ENCODE data around the gene ZFP36L1. TPM values are rescaled to one million over a fixed set of nuclear protein-coding genes. Genes with fewer than 3 reads are reported as not detected.

Gene ZFP36L1
- total and polyA plus RNA-seq, 2 experiments from 2014 or later, result 219 to 1,327 TPM

- Histone ChIP-seq H3K27me3 (no peaks in the 10 kb centered on the region), H3K36me3 (no peaks in the 10 kb centered on the region), H3K4me1 (ENCODE audit: low read depth) (peaks cover 5% of the 10 kb centered on the region), H3K9me3 (ENCODE audit: low read depth) (no peaks in the 10 kb centered on the region), H3K4me3 (no peak overlapping the region), H3K27ac (no peak overlapping the region)
- DNase-seq (ENCODE audit: low read depth in 1 of 2, low spot score in 1 of 2), result no peak
- TF ChIP-seq CTCF (IDR thresholded peaks at IDR 0.05; ENCODE audit: low read depth, low read length), result no peak
These were observed 30.8 kb upstream of the ZFP36L1 start for GRCh38 chr14:68823434-68824206.

GRCh38 chr14:68822926-68823325 is 30.1 kb upstream of the ZFP36L1 start:
- no peak for DNase-seq (ENCODE audit: low read depth in 1 of 2, low spot score in 1 of 2)
- Histone ChIP-seq H3K9me3 (ENCODE audit: low read depth) (no peaks in the 10 kb centered on the region), H3K4me1 (ENCODE audit: low read depth) (peaks cover 5% of the 10 kb centered on the region), H3K4me3 (no peak overlapping the region), H3K27me3 (no peaks in the 10 kb centered on the region), H3K27ac (no peak overlapping the region), H3K36me3 (no peaks in the 10 kb centered on the region)
- TF ChIP-seq CTCF (IDR thresholded peaks at IDR 0.05; ENCODE audit: low read depth, low read length), result no peak

- no peak for DNase-seq (ENCODE audit: low read depth in 1 of 2, low spot score in 1 of 2)
- TF ChIP-seq CTCF (IDR thresholded peaks at IDR 0.05; ENCODE audit: low read depth, low read length), result no peak
- Histone ChIP-seq H3K27ac (no peak overlapping the region), H3K4me1 (ENCODE audit: low read depth) (peaks cover 5% of the 10 kb centered on the region), H3K27me3 (no peaks in the 10 kb centered on the region), H3K4me3 (no peak overlapping the region), H3K9me3 (ENCODE audit: low read depth) (no peaks in the 10 kb centered on the region), H3K36me3 (no peaks in the 10 kb centered on the region)
These were observed 29.3 kb upstream of the ZFP36L1 start for GRCh38 chr14:68822132-68822651.

- TF ChIP-seq CTCF (IDR thresholded peaks at IDR 0.05; ENCODE audit: low read depth, low read length), result no peak
- H3K27me3 ChIP-seq, result no peaks in the 10 kb centered on the region
- no peaks in the 10 kb centered on the region for H3K36me3 ChIP-seq
- H3K4me1 ChIP-seq (ENCODE audit: low read depth), result peaks cover 8% of the 10 kb centered on the region
- H3K27ac ChIP-seq, result no peak overlapping the region
- no peak overlapping the region for H3K4me3 ChIP-seq
- no peak for DNase-seq (ENCODE audit: low read depth in 1 of 2, low spot score in 1 of 2)
- H3K9me3 ChIP-seq (ENCODE audit: low read depth), result no peaks in the 10 kb centered on the region
These were observed 28.3 kb upstream of the ZFP36L1 start for GRCh38 chr14:68820999-68821683.

GRCh38 chr14:68820536-68820935 is 27.7 kb upstream of the ZFP36L1 start:
- DNase-seq (ENCODE audit: low read depth in 1 of 2, low spot score in 1 of 2), result no peak
- Histone ChIP-seq H3K4me1 (ENCODE audit: low read depth) (peaks cover 13% of the 10 kb centered on the region), H3K4me3 (no peak overlapping the region), H3K9me3 (ENCODE audit: low read depth) (no peaks in the 10 kb centered on the region), H3K36me3 (no peaks in the 10 kb centered on the region), H3K27me3 (no peaks in the 10 kb centered on the region), H3K27ac (no peak overlapping the region)
- TF ChIP-seq CTCF (IDR thresholded peaks at IDR 0.05; ENCODE audit: low read depth, low read length), result no peak
